Keratinocyte (primary cell): ENCODE measurements around the gene IQSEC3. TPM values are rescaled to one million over a fixed set of nuclear protein-coding genes. Genes with fewer than 3 reads are reported as not detected.

ENCODE experiments used
- DNase-seq: peaks from one replicate; pipeline ENCODE4 v3.0.0-alpha.2; 2011; ENCODE audit warnings: low read depth, missing footprints, low spot score
- FAIRE-seq: peaks from 2 replicates; lab custom pipeline; 2011; peaks lifted over from hg19 to GRCh38; lab: Jason Lieb, UNC
- H2AFZ ChIP-seq: 2 replicates; pipeline ENCODE4 v1.6.0; 2012; ENCODE audit warnings: low read length, control low read depth, inconsistent platforms; ENCODE audit not compliant: control insufficient read depth
- H3K27ac ChIP-seq: 2 replicates; pipeline ENCODE4 v1.5.1; 2011; ENCODE audit warnings: low read length; ENCODE audit not compliant: control insufficient read depth, insufficient read depth
- H3K27me3 ChIP-seq: 3 replicates; pipeline ENCODE4 v1.6.0; 2011; ENCODE audit warnings: low read length; ENCODE audit not compliant: control insufficient read depth, insufficient read depth; ENCODE audit errors: extremely low read depth
- H3K36me3 ChIP-seq, 2 experiments: 2 replicates in 1 of 2; 3 replicates in 1 of 2; pipeline ENCODE4 v1.5.1; 2011; ENCODE audit warnings: low read length in 2 of 2, mild to moderate bottlenecking in 1 of 2; ENCODE audit not compliant: control insufficient read depth in 2 of 2, insufficient read depth in 2 of 2; ENCODE audit errors: extremely low read depth in 1 of 2
- H3K4me1 ChIP-seq: 3 replicates; pipeline ENCODE4 v1.5.1; 2011; ENCODE audit warnings: low read length; ENCODE audit not compliant: control insufficient read depth, insufficient read depth; ENCODE audit errors: extremely low read depth
- H3K4me2 ChIP-seq: 3 replicates; pipeline ENCODE4 v1.6.0; 2011; ENCODE audit warnings: low read depth, low read length; ENCODE audit not compliant: control insufficient read depth, insufficient read depth; ENCODE audit errors: extremely low read depth
- H3K4me3 ChIP-seq, 3 experiments: fragments of 200-600 bp in 1 of 3; sonication (generic) in 1 of 3; 2 replicates in 2 of 3; 3 replicates in 1 of 3; pipeline ENCODE4 v1.5.1; 2011 to 2016; ENCODE audit warnings: low read length in 3 of 3, mild to moderate bottlenecking in 3 of 3, control low read depth in 2 of 3, inconsistent platforms in 1 of 3, low read depth in 1 of 3, mixed read lengths in 1 of 3, mixed run types in 1 of 3, moderate library complexity in 1 of 3; ENCODE audit not compliant: control insufficient read depth in 2 of 3, insufficient read depth in 2 of 3; ENCODE audit errors: extremely low read depth in 1 of 3
- H3K79me2 ChIP-seq: 2 replicates; pipeline ENCODE4 v1.6.0; 2012; ENCODE audit warnings: low read length; ENCODE audit not compliant: control insufficient read depth, insufficient read depth
- H3K9ac ChIP-seq: 3 replicates; pipeline ENCODE4 v1.6.0; 2011; ENCODE audit warnings: low read length; ENCODE audit not compliant: control insufficient read depth, insufficient read depth; ENCODE audit errors: extremely low read depth
- H3K9me1 ChIP-seq: 3 replicates; pipeline ENCODE4 v1.6.0; 2011; ENCODE audit warnings: low read length; ENCODE audit not compliant: control insufficient read depth, insufficient read depth; ENCODE audit errors: extremely low read depth
- H3K9me3 ChIP-seq: 2 replicates; pipeline ENCODE4 v1.5.1; 2012; ENCODE audit warnings: low read depth, low read length; ENCODE audit not compliant: control insufficient read depth
- H4K20me1 ChIP-seq: 3 replicates; pipeline ENCODE4 v1.6.0; 2011; ENCODE audit warnings: low read length; ENCODE audit not compliant: control insufficient read depth, insufficient read depth; ENCODE audit errors: extremely low read depth
- EZH2 ChIP-seq: IDR thresholded peaks from one replicate; pipeline ENCODE4 v1.6.1; 2012; ENCODE audit warnings: inconsistent platforms, mild to moderate bottlenecking, low read length, moderate library complexity
- dilution Hi-C: fragments of 300-500 bp; cut with MboI; formaldehyde crosslinking; loops from one replicate; pipeline ENCODE4 v1.7.0; 2020; ENCODE audit warnings: low sequenced_read_pairs; ENCODE audit not compliant: extremely low pct_ligation_motif_present
- polyA plus RNA-seq, 5 experiments: library from polyadenylated mRNA; depleted of rRNA in 3 of 5; stranded (reverse) in 3 of 5; stranded (forward) in 1 of 5; unstranded in 1 of 5; fragments of >200 nt; gene quantifications; 1 replicate in 1 of 5; 2 replicates in 3 of 5; 3 replicates in 1 of 5; pipeline versions ENCODE4 v1.2.1 to v1.2.3, GENCODE V29; 2011 to 2012; ENCODE audit warnings: missing spikeins in 2 of 5, low read depth in 1 of 5, low replicate concordance in 1 of 5
- TF ChIP-seq, protein P1 (sequence below), 3 experiments: IDR thresholded peaks in 1 of 3; conservative IDR thresholded peaks in 1 of 3; optimal IDR thresholded peaks in 1 of 3; 2 replicates in 2 of 3; 3 replicates in 1 of 3; pipeline versions ENCODE3 to v1.5.1; 2011; ENCODE audit warnings: low read length in 3 of 3, mild to moderate bottlenecking in 3 of 3, moderate library complexity in 2 of 3, control low read depth in 1 of 3, inconsistent platforms in 1 of 3; ENCODE audit not compliant: insufficient read depth in 2 of 3; ENCODE audit errors: extremely low read depth in 1 of 3

IQSEC3 gene
- polyA plus RNA-seq, 1 donor (not counting 4 experiments of a cell fraction or from before 2014, with no cell fraction given): not detected

DNA sequence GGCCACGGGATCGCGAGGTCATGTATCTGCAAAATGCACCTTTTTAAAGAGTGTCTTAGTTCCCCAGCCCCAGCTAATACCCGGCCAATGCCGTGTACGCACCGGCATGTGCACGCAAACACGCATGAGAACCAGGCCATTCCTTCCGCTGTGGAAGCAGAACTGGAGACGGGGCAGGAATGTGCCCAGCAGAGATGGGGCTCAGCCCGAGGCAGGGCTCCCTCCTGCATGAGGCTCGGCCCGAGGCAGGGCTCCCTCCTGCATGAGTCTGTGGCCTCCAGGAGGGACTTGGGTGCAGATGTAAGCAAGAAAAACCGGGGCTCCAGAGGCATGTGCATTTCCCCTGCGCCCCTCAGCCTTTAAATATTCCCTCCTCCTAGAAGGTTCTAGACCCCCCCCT is 109.2 kb downstream of the IQSEC3 start:
- Histone ChIP-seq H3K27ac (no peak overlapping the region), H3K9me1 (no peaks in the 10 kb centered on the region), H3K36me3 (no peaks in the 10 kb centered on the region), H3K4me2 (no peak overlapping the region), H3K4me1 (peaks cover 6% of the 10 kb centered on the region), H3K4me3 (no peak overlapping the region), H2AFZ (no peak overlapping the region), H4K20me1 (no peaks in the 10 kb centered on the region), H3K79me2 (no peaks in the 10 kb centered on the region), H3K9ac (no peak overlapping the region), H3K9me3 (no peaks in the 10 kb centered on the region), H3K27me3 (peaks cover 22% of the 10 kb centered on the region)
- no peak for FAIRE-seq
- DNase-seq: no peak
- no peak for TF ChIP-seq EZH2
- TF ChIP-seq, protein P1, sequence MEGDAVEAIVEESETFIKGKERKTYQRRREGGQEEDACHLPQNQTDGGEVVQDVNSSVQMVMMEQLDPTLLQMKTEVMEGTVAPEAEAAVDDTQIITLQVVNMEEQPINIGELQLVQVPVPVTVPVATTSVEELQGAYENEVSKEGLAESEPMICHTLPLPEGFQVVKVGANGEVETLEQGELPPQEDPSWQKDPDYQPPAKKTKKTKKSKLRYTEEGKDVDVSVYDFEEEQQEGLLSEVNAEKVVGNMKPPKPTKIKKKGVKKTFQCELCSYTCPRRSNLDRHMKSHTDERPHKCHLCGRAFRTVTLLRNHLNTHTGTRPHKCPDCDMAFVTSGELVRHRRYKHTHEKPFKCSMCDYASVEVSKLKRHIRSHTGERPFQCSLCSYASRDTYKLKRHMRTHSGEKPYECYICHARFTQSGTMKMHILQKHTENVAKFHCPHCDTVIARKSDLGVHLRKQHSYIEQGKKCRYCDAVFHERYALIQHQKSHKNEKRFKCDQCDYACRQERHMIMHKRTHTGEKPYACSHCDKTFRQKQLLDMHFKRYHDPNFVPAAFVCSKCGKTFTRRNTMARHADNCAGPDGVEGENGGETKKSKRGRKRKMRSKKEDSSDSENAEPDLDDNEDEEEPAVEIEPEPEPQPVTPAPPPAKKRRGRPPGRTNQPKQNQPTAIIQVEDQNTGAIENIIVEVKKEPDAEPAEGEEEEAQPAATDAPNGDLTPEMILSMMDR (optimal IDR thresholded peaks at IDR 0.05 in 1 of 3, IDR thresholded peaks at IDR 0.05 in 1 of 3, conservative IDR thresholded peaks at IDR 0.05 in 1 of 3; ENCODE audit: extremely low read depth in 1 of 3, insufficient read depth in 2 of 3, low read length in 3 of 3): no peak
- dilution Hi-C loops: no loop called here

GRCh38 chr12:176321-177181 is 110.0 kb downstream of the IQSEC3 start:
- Histone ChIP-seq H3K4me2 (no peak overlapping the region), H4K20me1 (no peaks in the 10 kb centered on the region), H3K4me1 (peaks cover 6% of the 10 kb centered on the region), H3K36me3 (no peaks in the 10 kb centered on the region), H3K9me1 (no peaks in the 10 kb centered on the region), H3K9ac (no peak overlapping the region), H3K27ac (no peak overlapping the region), H3K79me2 (no peaks in the 10 kb centered on the region), H3K27me3 (peaks cover 22% of the 10 kb centered on the region), H3K9me3 (no peaks in the 10 kb centered on the region), H2AFZ (no peak overlapping the region), H3K4me3 (no peak overlapping the region)
- dilution Hi-C loops: no loop called here
- no peak for TF ChIP-seq EZH2
- TF ChIP-seq, protein P1 (optimal IDR thresholded peaks at IDR 0.05 in 1 of 3, IDR thresholded peaks at IDR 0.05 in 1 of 3, conservative IDR thresholded peaks at IDR 0.05 in 1 of 3; ENCODE audit: extremely low read depth in 1 of 3, insufficient read depth in 2 of 3, low read length in 3 of 3): no peak
- no peak for DNase-seq
- FAIRE-seq: no peak
